Skeletal muscle tissue (tissue), 4 donors: Measurements from ENCODE around the gene ARL6IP4. TPM values are rescaled to one million over a fixed set of nuclear protein-coding genes. Genes with fewer than 3 reads are reported as not detected.
"Not testable (repeated sequence)": the region's sequence is repeated elsewhere in the genome, so short reads cannot be mapped to it uniquely, and the experiment has no call there.

Experiments
- H3K27ac ChIP-seq: one replicate; pipeline ENCODE4 v1.7.0; 2013; ENCODE audit warnings: mild to moderate bottlenecking, low read depth, low read length, inconsistent platforms
- H3K27me3 ChIP-seq, 3 donors: one replicate each; pipeline ENCODE4 v1.7.0; 2013; ENCODE audit warnings: low read length in 3 of 3; ENCODE audit not compliant: control insufficient read depth in 3 of 3, insufficient read depth in 3 of 3
- H3K36me3 ChIP-seq, 3 donors: one replicate each; pipeline ENCODE4 v1.7.0; 2013; ENCODE audit warnings: low read length in 3 of 3; ENCODE audit not compliant: control insufficient read depth in 3 of 3, insufficient read depth in 3 of 3
- H3K4me1 ChIP-seq, 3 donors: one replicate each; pipeline ENCODE4 v1.7.0; 2013; ENCODE audit warnings: low read length in 3 of 3, mild to moderate bottlenecking in 3 of 3; ENCODE audit not compliant: control insufficient read depth in 3 of 3, insufficient read depth in 3 of 3
- H3K4me3 ChIP-seq, 3 donors: one replicate each; pipeline ENCODE4 v1.7.0; 2013; ENCODE audit warnings: low read length in 3 of 3
- H3K9ac ChIP-seq, 3 donors: one replicate each; pipeline ENCODE4 v1.7.0; 2013; ENCODE audit warnings: low read length in 3 of 3, mild to moderate bottlenecking in 3 of 3, moderate library complexity in 2 of 3, low read depth in 1 of 3
- H3K9me3 ChIP-seq, 3 donors: one replicate each; pipeline ENCODE4 v1.7.0; 2013; ENCODE audit warnings: low read length in 3 of 3; ENCODE audit not compliant: control insufficient read depth in 3 of 3
- total RNA-seq: library from RNA; depleted of rRNA; stranded (reverse); fragments of >200 nt; gene quantifications from one replicate; pipeline ENCODE4 v1.2.3, GENCODE V29; 2014
- donor health status: Osteomylitis.

The ARL6IP4 gene
- total RNA-seq, 1 donor from 2014 or later: 93.4 TPM

GRCh38 chr12:123005081-123005626 lies 24.7 kb downstream of the ARL6IP4 start:
- peaks cover 24 to 34% (median 26%) of the 10 kb centered on the region in 3 donors for H3K36me3 ChIP-seq
- H3K27ac ChIP-seq: no peak overlapping the region
- H3K9me3 ChIP-seq: no peaks in the 10 kb centered on the region
- H3K4me1 ChIP-seq: peaks cover 0 to 5% (median 0%) of the 10 kb centered on the region in 3 donors
- no peaks in the 10 kb centered on the region for H3K27me3 ChIP-seq
- H3K9ac ChIP-seq: no peak overlapping the region
- H3K4me3 ChIP-seq: no peak overlapping the region

- Histone ChIP-seq H3K4me1 (no peaks in the 10 kb centered on the region), H3K9ac (no peak overlapping the region), H3K27me3 (no peaks in the 10 kb centered on the region), H3K36me3 (peaks cover 24 to 34% (median 26%) of the 10 kb centered on the region in 3 donors), H3K27ac (no peak overlapping the region), H3K4me3 (no peak overlapping the region), H3K9me3 (no peaks in the 10 kb centered on the region)
These were observed 26.5 kb downstream of the ARL6IP4 start for GRCh38 chr12:123006977-123007376.

- Histone ChIP-seq H3K27ac (no peak overlapping the region), H3K9me3 (no peaks in the 10 kb centered on the region), H3K9ac (no peak overlapping the region), H3K4me1 (no peaks in the 10 kb centered on the region), H3K4me3 (no peak overlapping the region), H3K36me3 (peaks cover 17 to 31% (median 24%) of the 10 kb centered on the region in 3 donors), H3K27me3 (no peaks in the 10 kb centered on the region)
These were observed 29.6 kb downstream of the ARL6IP4 start for GRCh38 chr12:123010110-123010509.

- H3K9me3 ChIP-seq: no peaks in the 10 kb centered on the region
- H3K27me3 ChIP-seq: no peaks in the 10 kb centered on the region
- no peak overlapping the region for H3K9ac ChIP-seq
- no peak overlapping the region for H3K4me3 ChIP-seq
- H3K4me1 ChIP-seq: no peaks in the 10 kb centered on the region
- H3K27ac ChIP-seq: no peak overlapping the region
- H3K36me3 ChIP-seq: peaks cover 14 to 29% (median 21%) of the 10 kb centered on the region in 3 donors
These were observed 30.2 kb downstream of the ARL6IP4 start for GRCh38 chr12:123010681-123011080.

GRCh38 chr12:123011701-123012100 lies 31.2 kb downstream of the ARL6IP4 start:
- no peak overlapping the region for H3K27ac ChIP-seq
- H3K9ac ChIP-seq: no peak overlapping the region
- peaks cover 14 to 29% (median 21%) of the 10 kb centered on the region in 3 donors for H3K36me3 ChIP-seq
- H3K9me3 ChIP-seq: no peaks in the 10 kb centered on the region
- H3K4me1 ChIP-seq: no peaks in the 10 kb centered on the region
- no peaks in the 10 kb centered on the region for H3K27me3 ChIP-seq
- no peak overlapping the region for H3K4me3 ChIP-seq

GRCh38 chr12:123013185-123014095 lies 33.0 kb downstream of the ARL6IP4 start:
- Histone ChIP-seq H3K9me3 (no peaks in the 10 kb centered on the region), H3K9ac (no peak overlapping the region), H3K36me3 (peaks cover 13 to 22% (median 16%) of the 10 kb centered on the region in 3 donors), H3K4me3 (no peak overlapping the region), H3K27me3 (no peaks in the 10 kb centered on the region), H3K4me1 (no peaks in the 10 kb centered on the region), H3K27ac (no peak overlapping the region)

- not testable (repeated sequence) for H3K27ac ChIP-seq, H3K9me3 ChIP-seq, H3K9ac ChIP-seq, H3K27me3 ChIP-seq, H3K4me3 ChIP-seq, H3K4me1 ChIP-seq
- H3K36me3 ChIP-seq: peaks cover 3 to 18% (median 6%) of the 10 kb centered on the region in 3 donors
These were observed 34.0 kb downstream of the ARL6IP4 start for GRCh38 chr12:123014473-123014872.

- Histone ChIP-seq H3K4me1 (no peaks in the 10 kb centered on the region), H3K4me3 (no peak overlapping the region), H3K36me3 (peaks cover 0 to 4% (median 3%) of the 10 kb centered on the region in 3 donors), H3K27me3 (no peaks in the 10 kb centered on the region), H3K9ac (no peak overlapping the region), H3K27ac (no peak overlapping the region), H3K9me3 (no peaks in the 10 kb centered on the region)
These were observed 37.3 kb downstream of the ARL6IP4 start for GRCh38 chr12:123017753-123018152.

GRCh38 chr12:123019841-123020138 lies 39.3 kb downstream of the ARL6IP4 start:
- Histone ChIP-seq H3K9me3 (no peaks in the 10 kb centered on the region), H3K9ac (no peak overlapping the region), H3K27me3 (no peaks in the 10 kb centered on the region), H3K27ac (no peak overlapping the region), H3K36me3 (no peaks in the 10 kb centered on the region), H3K4me3 (no peak overlapping the region), H3K4me1 (no peaks in the 10 kb centered on the region)
